Measurements from ENCODE around the gene DNAJC11.

DNAJC11 gene

DNA sequence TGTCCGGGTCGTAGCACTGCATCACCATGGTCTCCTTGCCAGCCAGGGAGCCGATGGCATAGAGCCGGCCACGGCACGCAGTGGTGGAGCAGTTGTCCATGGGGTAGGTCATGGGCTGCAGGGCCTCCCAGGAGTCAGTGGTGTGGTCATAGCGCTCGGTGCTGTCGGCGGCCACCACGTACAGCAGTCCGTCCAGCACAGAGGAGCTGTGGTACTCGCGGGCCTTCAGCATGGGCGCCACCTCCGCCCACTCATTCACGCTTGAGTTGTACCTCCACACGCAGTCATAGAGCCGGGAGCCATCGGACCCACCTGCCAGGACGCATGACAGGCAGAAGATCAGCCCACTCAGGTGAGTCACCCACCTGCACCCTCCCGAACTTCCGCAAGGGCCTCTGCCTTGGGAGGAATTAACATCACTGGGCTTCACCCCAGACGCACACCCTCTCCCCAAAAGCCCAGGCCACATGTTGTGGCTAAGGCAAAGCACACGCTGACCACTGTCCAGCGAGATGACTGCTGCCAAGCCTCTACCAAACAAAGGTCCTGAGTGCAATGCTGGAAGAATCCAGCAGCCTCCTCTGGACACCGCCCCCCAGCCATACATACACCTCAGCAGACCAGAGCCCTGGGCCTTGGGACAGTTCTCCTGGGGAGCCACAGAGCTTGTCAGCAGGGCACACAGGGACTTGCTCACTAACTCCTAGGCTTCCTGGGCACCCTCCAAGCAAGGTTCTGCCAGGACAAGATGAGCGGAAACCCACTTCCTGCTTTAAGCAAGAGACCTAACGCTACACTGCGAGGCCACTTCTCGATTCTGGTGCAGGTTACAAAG is 102.3 kb downstream of the DNAJC11 start:
- FAIRE-seq, result no peak

DNA sequence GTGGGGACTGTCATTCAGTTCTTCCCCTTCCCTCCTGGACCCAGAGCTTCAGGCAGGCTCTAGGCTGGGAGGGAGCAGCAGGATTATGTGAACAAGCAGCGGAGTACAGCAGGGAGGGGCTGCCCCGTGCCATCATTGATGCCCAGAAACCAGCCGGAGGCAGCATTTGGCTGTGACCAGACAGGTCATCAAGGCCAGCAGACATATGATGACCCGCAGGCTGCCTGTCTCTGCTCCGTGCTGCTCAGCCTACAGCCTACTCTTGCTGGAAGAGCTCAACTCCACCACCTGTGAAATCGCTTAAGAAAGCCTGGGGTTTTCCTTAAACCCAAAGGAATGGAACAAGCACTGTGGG is 103.9 kb downstream of the DNAJC11 start:
- FAIRE-seq, result no peak

DNA sequence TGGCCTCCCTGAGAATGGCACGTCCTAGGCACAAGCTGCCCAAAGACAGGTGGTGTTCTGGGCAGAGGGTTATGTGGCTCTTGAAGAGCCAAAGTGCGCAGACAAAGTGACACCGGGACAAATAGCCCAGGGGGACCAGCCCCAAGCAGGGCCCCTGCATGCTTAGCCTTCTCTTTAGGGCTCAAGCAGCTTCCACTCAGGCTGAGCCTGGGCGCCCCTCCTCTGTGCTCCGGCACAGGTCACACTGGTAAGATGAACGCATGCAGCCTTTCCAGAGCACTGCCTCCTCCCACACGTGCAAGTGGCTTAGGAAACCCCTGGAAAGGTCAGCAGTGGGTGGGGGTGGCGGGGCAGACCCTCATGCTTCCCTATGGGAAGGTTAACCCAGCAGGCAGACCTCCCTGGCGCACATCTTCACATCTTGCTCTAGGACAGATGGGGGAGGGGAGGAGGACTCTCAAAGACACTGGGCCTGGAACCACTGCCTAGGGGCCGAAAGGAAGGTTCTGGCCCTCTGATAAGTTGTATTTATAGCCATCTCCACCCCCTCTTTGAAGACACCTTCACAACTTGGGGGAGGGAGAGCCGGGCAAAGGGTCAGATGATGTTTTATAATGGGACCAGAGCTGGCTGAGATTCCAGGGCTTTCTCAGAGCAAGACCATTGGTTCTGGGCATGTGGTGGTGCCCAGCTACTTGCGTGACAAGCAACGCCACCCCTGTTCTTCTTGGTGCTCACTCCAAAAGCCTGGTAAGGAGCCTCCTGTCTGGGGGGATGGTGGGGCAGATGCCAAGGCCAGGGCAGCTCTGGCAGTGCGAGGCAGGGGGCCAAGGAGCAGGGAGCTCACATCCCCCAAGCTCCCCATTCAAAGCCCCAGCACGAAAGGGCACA is 104.5 kb downstream of the DNAJC11 start:
- FAIRE-seq, result no peak

DNA sequence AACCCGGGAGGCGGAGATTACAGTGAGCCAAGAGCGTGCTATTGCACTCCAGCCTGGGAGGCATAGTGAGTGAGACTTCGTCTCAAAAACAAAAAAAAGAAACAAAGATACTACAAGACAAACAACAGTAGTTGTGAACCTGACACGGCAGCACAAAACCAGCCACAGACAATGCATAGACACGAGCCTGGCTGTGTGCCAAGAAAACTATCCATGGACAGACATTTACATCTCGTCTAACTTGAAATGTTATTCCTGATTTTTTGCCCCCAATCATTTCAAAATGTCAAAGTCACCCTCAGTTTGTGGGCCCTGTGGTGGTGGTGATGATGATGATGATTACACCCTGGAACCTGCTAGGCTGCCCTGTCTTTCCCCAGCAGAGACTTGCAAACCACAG is 105.3 kb downstream of the DNAJC11 start:
- no peak for FAIRE-seq

DNA sequence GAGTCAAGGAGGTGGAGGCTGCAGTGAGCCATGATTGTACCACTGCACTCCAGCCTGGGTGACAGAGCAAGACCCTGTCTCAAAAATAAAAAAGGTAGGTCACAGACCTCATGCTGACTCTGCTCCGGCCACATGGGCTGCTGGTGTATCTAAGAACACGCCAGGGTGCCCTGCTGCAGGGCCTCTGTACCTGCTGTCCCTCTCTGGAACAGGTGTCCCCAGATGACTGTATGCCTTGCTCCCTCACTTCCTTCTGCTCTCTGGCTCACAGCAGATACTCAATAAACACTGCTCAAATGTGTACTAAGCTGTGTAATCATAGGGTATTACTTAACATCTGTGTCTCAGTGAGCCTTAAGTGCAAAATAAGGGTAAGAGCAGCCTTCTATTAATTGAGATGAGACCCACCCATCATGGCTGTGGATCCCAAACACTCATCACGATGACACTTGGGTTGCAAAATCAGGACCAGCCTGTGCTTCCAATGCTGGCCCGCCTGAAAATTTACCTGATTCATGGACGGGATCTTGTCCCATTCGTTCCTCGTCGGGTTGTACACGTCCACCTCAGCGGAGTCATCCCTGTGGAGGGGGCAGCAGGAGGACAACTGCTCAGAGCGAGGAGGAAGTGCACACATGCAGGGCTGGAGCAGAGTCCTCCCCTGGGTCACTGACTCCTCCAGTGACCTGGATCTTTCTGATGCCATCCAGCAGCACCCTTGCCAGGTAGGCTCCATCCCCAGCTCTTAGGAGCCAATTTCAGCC is 106.5 kb downstream of the DNAJC11 start:
- FAIRE-seq, result no peak

DNA sequence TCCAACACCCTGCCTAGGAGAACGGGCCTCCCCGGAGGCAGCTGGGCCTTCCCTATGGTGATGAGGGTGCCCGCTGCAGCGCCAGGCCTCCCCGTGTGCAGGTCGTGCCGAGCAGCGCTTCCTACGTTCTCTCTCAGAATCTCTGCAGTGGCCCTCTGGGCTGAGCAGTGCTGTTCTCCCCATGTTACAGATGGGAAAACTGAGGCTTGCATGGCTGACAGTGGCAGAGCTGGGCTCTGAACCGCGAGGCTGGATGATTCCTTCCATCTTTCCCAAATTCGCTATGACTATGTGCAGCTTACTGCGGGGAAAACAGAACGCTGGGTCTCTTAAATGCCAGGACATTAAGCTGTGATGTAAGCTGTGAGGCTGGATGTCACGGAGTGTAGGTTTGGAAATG is 107.8 kb downstream of the DNAJC11 start:
- FAIRE-seq, result no peak

DNA sequence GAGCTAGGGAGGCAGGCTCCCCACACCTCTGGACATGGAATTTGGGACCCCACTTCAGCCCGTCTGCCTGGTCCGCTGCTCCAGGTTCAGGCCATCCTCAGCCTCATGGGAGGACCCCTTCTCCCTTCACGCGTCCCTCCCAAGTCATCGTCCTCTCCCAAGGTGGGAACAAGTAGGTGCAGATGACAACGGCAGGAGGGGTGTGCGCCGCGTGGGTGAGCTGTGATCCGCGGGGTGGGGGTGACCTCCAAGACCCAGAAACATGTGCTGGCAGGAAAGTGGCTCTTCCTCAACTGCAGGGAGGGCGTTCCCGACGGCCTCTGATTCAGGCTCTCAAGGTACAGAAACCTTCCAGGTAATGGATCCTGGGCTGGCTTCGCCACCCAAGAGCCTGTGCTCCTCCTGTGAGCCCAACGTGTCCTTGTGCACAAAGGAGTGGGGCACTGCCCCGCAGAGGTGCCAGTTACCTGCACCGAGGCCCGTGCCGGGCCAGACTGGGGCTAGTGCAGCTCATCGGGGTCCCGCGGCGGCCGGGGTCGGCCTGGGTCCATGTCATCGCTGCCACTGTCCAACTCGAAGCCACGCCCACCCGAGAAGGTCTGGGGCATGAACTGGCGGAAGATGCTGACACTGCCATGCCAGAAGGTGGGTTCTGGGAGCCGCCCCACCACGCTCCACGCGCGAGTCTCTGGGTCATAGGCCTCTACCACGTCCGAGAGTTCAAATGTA is 108.6 kb downstream of the DNAJC11 start:
- no peak for FAIRE-seq

DNA sequence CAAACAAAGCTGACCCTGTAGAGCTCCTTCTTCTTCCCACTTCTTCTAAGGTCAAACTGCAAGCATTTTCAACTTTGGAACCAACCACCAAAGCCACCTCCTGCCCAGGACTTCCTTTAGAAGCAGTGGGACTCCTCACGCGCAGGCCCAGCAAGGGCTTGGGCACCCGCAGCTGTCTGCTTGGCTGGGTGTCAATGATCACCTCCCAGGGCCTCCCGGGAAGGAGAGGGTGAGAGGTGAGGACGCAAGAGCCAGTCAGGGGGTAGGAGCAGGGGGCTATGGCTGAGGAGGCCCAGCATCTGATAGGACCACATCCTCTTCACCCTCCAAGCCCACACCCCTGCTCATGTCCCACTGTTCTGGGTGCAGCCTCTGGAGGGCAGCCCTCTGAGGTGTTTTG is 109.2 kb downstream of the DNAJC11 start:
- FAIRE-seq, result no peak

DNA sequence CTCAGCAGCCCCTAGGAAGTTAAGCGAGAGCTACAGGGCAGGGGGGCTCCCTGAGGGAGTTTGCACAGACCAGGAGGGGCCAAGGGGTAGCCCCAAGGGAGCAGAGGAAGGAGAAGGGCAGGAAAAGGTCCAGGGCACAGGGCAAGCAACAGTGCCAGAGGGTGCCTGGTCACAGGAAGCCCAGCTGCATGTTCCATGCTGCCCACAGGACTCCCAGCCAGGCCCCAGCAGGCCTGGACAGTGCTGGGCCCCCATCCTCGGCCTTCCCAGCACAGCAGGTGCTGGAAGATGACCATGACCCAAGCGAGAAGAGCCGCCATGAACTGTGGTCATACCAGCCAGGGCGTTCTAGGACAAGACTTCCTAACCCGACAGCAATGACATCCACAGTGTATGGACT is 110.0 kb downstream of the DNAJC11 start:
- no peak for FAIRE-seq

DNA sequence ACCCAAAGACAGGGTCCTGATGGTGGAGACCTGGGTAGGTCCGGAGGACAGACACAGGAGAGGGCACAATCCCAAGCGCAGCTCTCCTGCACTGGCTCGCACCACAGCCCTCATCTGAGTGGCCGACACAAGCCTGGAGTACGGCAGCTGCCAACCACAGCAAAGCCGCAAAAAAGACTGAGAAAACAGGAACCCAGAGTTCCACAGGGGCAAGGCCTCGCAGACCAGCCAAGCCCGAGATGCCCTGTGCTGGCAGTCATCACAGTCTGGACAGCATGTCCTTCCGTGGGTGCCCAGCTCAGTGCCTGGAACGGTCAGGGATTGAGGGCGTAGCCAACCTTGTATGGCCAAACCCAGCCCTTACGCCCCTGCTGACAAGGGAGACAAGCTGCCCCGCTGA is 110.4 kb downstream of the DNAJC11 start:
- FAIRE-seq, result no peak

DNA sequence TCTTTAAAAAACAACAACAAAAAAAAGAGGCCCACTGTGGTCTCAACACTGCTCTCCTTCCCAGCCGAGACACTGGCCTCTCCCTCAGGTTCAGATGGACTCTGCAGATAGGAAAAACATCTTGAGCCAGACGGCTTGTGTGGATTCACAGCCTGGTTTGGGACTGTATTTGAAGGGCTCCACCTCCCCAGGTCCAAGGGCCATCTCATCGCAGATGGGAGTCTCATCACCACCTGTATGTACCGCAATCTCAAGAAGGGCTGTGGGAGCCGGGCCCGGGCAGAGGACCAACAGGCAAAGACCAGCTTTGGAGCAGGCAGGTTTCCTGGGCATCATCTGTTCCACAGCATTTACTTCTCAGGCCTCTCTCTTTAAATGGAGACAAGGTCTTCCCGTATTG is 111.6 kb downstream of the DNAJC11 start:
- no peak for FAIRE-seq

DNA sequence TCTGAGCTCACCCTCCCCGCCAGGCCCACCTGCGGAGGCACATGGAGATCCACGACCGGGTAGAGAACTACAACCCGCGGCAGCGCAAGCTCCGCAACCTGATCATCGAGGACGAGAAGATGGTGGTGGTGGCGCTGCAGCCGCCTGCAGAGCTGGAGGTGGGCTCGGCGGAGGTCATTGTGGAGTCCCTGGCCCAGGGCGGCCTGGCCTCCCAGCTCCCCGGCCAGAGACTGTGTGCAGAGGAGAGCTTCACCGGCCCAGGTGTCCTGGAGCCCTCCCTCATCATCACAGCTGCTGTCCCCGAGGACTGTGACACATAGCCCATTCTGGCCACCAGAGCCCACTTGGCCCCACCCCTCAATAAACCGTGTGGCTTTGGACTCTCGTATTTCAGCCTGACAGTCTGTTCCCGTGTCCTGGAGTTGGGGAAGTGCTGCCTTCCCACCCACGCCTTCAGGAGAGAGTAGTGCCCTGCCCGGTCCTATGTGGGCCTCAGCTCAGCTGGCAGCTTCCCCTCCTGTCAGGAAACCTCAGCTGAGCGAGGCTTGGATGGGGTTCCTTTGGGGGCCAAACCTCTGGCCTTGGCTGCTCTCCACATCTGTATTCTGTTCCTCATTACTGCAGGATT is 112.6 kb downstream of the DNAJC11 start:
- FAIRE-seq, result no peak

DNA sequence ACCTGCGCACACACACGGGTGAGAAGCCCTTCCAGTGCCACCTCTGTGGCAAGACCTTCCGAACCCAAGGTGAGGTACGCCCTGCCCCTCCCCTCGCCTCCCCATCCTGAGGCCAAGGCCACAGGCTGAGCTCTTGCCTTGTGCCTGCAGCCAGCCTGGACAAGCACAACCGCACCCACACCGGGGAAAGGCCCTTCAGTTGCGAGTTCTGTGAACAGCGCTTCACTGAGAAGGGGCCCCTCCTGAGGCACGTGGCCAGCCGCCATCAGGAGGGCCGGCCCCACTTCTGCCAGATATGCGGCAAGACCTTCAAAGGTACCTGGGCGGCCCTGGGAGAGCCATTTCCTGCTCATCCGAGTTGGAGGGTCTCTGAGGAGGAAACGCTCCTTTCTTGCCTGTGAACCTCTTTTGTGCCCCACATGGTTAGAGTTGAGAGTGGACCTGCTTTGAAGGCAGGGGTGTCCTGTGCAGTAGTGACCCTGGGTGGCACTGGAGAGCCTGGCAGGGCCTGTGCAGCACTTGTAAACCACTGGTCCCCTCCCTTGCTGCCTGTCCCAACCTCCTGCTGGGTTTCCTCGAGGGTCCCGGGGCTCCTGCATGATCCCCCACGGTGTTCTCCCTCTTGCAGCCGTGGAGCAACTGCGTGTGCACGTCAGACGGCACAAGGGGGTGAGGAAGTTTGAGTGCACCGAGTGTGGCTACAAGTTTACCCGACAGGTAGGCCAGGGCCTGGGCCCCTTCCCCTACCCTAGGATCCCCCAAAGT is 113.3 kb downstream of the DNAJC11 start:
- no peak for FAIRE-seq

DNA sequence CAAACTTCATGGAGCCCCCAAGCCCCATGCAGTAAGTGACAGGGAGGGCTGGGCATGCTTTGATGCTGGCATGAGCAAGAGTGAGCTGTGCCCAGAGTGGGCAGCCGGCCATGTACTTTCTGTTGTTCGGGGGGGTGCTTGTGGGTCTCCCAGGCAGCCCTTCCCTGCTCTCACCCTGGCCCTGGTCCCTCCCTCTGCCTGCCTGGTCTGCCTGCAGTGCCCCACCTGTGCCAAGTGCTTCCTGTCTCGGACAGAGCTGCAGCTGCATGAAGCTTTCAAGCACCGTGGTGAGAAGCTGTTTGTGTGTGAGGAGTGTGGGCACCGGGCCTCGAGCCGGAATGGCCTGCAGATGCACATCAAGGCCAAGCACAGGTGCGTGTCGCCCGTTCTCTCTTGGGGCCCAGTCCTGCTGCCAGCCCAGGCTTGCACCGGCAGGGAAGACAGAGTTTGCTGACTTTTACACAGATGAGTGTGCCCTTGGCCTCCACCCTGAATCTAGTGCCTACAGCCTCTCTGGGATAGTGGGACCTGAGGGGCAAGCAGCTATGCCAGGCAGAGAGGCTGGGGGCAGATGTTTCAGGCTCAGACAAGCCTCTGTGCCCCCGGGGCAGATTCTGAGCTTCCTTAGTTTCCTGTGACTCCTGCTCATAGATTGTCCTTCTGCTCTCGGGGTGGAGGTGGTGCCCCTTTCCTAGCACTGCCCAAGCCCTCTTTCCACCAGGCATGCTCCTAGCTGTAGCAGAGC is 114.2 kb downstream of the DNAJC11 start:
- FAIRE-seq, result no peak

DNA sequence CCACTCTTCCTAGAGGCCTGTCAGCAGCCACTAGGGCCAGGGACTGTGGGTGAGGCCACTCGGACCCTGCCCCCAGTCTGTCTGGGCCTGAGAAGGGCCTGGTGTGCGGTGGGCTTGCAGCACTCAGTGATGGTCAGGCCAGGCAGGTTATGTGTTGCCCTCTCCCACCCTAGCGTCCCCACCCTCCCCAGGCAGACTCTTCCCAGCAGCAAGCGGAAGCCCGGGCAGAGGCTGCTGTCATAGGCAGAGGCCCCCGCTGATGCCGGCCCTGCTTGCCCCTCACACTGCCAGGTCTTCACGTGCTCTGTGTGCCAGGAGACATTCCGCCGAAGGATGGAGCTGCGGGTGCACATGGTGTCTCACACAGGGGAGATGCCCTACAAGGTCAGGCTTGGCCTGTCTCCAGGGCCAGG is 115.2 kb downstream of the DNAJC11 start:
- no peak for FAIRE-seq

DNA sequence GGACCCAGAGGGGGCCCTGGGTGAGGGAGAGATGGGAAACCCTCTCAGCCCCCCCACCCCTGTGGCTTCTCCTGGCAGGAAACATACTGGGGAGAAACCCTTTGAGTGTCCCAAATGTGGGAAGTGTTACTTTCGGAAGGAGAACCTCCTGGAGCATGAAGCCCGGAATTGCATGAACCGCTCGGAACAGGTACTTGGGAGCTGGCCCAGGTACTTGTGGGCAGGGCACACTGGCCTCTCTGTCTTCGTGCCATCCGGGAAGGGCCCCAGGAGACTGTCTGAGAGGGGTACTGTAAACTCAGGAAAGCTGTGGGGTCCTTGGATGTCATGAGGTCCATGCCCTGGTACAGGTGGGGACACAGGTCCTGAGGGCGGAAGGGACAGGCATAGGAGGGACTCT is 115.8 kb downstream of the DNAJC11 start:
- FAIRE-seq, result no peak

DNA sequence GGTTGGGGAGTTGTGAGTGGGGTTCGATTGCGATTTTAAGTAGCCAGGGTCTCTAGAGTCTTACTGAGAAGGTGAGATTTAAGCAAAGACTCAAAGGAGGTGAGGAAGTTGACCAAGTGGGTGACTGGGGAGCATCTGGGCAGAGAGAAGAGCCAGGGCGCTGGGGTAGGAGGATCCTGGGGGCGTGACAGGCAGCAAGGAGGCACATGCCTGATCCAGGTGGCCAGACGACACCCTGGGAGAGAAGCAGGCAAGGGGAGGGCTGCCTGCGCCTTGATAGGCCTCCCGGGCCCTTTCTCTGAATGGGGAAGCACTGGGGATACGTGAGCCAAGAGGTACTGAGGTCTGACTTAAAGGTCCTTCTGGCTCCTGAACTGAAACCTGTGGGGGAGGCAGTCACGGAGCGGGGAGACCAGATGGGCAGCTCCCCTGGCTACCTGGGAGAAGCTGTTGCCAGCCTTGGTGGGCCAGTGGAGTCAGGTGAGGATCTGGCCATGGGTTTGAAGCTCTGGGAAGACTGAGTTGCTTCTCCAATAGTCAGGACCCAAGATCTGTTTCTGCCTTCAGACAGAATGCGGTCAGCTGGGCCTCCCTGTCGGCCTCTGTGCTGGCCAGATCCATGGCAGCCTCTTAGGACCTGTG is 116.4 kb downstream of the DNAJC11 start:
- FAIRE-seq, result no peak
